Activated naive CD4-positive, alpha-beta T cell treated with anti-CD3 and anti-CD28 coated beads, Interleukin-2, amount 50 U/mL, for 16 hours (primary cell): Measurements from ENCODE around the gene CD37.
"Not testable (repeated sequence)": the region's sequence is repeated elsewhere in the genome, so short reads cannot be mapped to it uniquely, and the experiment has no call there.

Experiments used
- DNase-seq: peaks from one replicate; pipeline ENCODE4 v3.0.0-alpha.2; 2020

Gene CD37

GRCh38 chr19:49348305-49349189 lies 13.3 kb downstream of the CD37 start:
- DNase-seq = no peak

GRCh38 chr19:49349567-49349966 lies 14.4 kb downstream of the CD37 start:
- no peak for DNase-seq

GRCh38 chr19:49355909-49356353 lies 20.7 kb downstream of the CD37 start:
- no peak for DNase-seq

- no peak for DNase-seq
Measured at GRCh38 chr19:49356382-49356781, 21.2 kb downstream of the CD37 start.

GRCh38 chr19:49357186-49357585 lies 22.0 kb downstream of the CD37 start:
- DNase-seq = no peak

GRCh38 chr19:49359851-49360820 lies 24.9 kb downstream of the CD37 start:
- DNase-seq = no peak

- DNase-seq = no peak
Measured at GRCh38 chr19:49361438-49362047, 26.3 kb downstream of the CD37 start.

- DNase-seq = peak; percentile 24
Measured at GRCh38 chr19:49362048-49362928, 27.1 kb downstream of the CD37 start, which contains the start of gene TEAD2. TEAD2 (minus strand) TSS chr19:49362416; CDS start chr19:49360075, 2,341 bp downstream.

- no peak for DNase-seq
Measured at GRCh38 chr19:49362929-49363267, 27.7 kb downstream of the CD37 start.

GRCh38 chr19:49363268-49364082 lies 28.3 kb downstream of the CD37 start, which contains the start of gene DKKL1:
DKKL1 (plus strand) TSS chr19:49363877; CDS start chr19:49363999, 122 bp downstream.
- peak; percentile 59 for DNase-seq

GRCh38 chr19:49364083-49364737 lies 29.0 kb downstream of the CD37 start:
- no peak for DNase-seq

GRCh38 chr19:49366110-49366509 lies 30.9 kb downstream of the CD37 start:
- DNase-seq = no peak

- DNase-seq = no peak
Measured at GRCh38 chr19:49368711-49369358, 33.6 kb downstream of the CD37 start.

- no peak for DNase-seq
Measured at GRCh38 chr19:49371184-49371583, 36.0 kb downstream of the CD37 start.

GRCh38 chr19:49373174-49373573 lies 38.0 kb downstream of the CD37 start:
- not testable (repeated sequence) for DNase-seq

- DNase-seq = no peak
Measured at GRCh38 chr19:49374665-49375434, 39.6 kb downstream of the CD37 start.

- DNase-seq = no peak
Measured at GRCh38 chr19:49378512-49378911, 43.3 kb downstream of the CD37 start.

- no peak for DNase-seq
Measured at GRCh38 chr19:49380391-49380790, 45.2 kb downstream of the CD37 start.

- no peak for DNase-seq
Measured at GRCh38 chr19:49382639-49383038, 47.4 kb downstream of the CD37 start.
